Sigmoid colon (tissue), 4 donors: ENCODE data around the gene ADGB.

Experiments
- CTCF ChIP-seq, 4 experiments: fragments of 450-650 bp in 3 of 4; fragments of 200-600 bp in 1 of 4; IDR thresholded peaks; one replicate each; pipeline ENCODE4 v1.5.1; 2016 to 2019; ENCODE audit warnings: antibody characterized with exemption in 4 of 4, mild to moderate bottlenecking in 3 of 4, moderate library complexity in 2 of 4
- POLR2A ChIP-seq, 2 donors: fragments of 450-650 bp; IDR thresholded peaks; one replicate each; pipeline ENCODE4 v1.6.1; 2016; ENCODE audit warnings: antibody characterized with exemption in 2 of 2, mild to moderate bottlenecking in 2 of 2, moderate library complexity in 2 of 2
- POLR2AphosphoS5 ChIP-seq, 4 donors: sonication (generic); formaldehyde crosslinking; IDR thresholded peaks; one replicate each; pipeline ENCODE4 v1.6.1; 2017; ENCODE audit warnings: antibody characterized with exemption in 4 of 4

GRCh38 chr6:146851837-146852236 lies 253.1 kb downstream of the ADGB start:
- TF ChIP-seq POLR2AphosphoS5 (IDR thresholded peaks at IDR 0.05) (no peak), CTCF (IDR thresholded peaks at IDR 0.05) (no peak), POLR2A (IDR thresholded peaks at IDR 0.05) (no peak)
